ENCODE data around the gene NDST1.

GRCh38 chr5:150490296-150490669, 17.6 kb upstream of the NDST1 start:
- no peak for TF ChIP-seq CTCF (IDR thresholded peaks at IDR 0.05 in 4 of 5, conservative IDR thresholded peaks at IDR 0.05 in 1 of 5)
- TF ChIP-seq POLR2A (IDR thresholded peaks at IDR 0.05) = no peak

Data from gastrocnemius medialis (tissue), 4 donors.